NCI-H2196 treated with DMSO at 0.1 percent for 48 hours (cell line): ENCODE data around the gene RIC1.
"Not testable (repeated sequence)": the region's sequence is repeated elsewhere in the genome, so short reads cannot be mapped to it uniquely, and the experiment has no call there.

Source experiments
- DNase-seq: peaks from one replicate; lab custom pipeline; 2025; ENCODE audit not compliant: unreplicated experiment; lab: John Stamatoyannopoulos, UW

Gene RIC1

DNA sequence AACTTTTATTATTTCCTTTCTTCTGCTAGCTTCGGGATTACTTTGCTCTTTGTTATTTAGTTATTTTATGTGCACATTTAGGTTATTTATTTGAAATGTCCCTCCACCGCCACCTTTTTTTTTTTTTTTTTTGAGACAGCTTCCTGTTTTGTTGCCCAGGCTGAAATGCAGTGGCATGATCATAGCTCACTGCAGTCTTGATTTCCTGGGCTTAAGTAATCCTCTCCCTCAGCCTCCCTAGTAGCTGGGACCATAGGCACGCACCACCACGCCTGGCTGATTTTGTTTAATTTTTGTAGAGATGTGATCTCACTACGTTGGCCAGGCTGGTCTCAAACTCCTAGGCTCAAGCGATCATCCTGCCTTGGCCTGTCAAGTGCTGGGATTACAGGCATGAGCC, 38.5 kb downstream of the RIC1 start:
- DNase-seq, result no peak

DNA sequence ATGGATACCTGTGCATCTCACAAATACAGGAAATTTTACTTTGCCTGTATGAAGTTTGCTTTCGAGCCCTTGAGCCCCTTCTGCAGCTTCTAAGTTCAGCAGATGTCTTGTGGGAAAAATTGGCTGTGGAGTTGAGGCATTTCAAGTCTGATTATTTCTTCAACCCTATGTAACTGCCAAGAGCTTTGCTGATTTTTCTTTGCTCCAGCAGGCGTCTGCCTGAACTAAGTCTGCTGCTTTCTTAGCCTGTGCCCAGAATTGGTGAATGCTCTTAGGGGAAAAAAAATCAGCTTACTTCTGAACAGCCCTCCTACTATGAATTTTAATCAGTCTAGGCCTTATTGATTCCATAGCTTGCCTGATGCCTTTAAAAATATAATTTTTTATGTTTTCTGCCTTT, 41.2 kb downstream of the RIC1 start:
- DNase-seq, result no peak

DNA sequence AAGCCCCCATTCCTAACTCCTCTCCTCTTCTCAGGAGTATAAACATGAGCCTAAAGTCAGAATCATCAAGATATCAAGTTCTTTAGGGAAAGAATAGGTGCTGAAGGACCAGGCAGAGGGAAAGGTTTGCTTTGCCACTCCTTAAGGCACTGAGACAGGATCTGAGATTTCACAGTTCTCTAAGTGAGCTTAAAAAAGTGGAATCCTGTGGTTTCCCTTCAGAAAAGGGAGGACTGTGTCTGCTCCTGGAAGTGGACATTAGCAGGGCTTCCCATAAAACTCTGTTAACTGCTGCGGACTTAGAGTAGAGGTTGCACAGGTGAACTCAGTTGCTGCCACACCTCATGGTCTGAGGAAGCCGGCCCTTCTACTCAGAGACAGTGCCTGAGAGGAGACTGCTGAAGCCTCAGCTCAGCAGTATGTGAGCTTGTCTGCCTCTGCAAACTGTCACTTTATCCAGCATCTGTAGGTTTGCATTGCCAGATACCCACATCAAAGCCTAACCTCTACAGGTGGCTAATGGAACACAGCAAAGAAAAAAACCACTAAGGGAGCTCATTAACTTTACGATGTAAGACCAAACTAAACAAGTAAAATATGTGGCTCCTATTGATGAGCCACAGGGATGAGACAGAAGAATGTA, 42.9 kb downstream of the RIC1 start:
- no peak for DNase-seq

DNA sequence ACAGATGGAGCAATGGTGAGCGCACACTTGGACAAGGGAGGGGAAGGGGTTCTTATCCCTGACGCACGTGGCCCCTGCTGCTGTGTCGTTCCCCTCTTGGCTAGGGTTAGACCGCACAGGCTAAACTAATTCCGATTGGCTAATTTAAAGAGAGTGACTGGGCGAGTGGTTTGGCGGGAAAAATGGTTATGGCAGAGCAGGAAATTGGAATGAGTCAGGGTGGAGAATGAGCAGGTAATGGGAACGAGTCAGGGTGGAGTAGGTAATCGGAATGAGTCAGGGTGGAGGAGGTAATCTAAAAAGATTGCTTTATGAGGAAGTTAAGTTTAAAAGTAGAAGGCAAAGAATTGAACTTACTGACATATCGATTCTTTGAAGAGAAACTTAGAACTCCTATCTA, 46.1 kb downstream of the RIC1 start:
- not testable (repeated sequence) for DNase-seq

DNA sequence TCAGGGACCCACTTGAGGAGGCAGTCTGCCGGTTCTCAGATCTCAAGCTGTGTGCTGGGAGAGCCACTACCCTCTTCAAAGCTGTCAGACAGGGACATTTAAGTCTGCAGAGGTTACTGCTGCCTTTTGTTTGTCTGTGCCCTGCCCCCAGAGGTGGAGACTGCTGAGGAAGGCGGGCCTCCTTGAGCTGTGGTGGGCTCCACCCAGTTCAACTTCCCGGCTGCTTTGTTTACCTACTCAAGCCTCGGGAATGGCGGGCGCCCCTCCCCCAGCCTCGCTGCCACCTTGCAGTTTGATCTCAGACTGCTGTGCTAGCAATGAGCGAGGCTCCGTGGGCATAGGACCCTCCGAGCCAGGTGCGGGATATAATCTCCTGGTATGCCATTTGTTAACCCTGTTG, 54.7 kb downstream of the RIC1 start:
- not testable (repeated sequence) for DNase-seq

DNA sequence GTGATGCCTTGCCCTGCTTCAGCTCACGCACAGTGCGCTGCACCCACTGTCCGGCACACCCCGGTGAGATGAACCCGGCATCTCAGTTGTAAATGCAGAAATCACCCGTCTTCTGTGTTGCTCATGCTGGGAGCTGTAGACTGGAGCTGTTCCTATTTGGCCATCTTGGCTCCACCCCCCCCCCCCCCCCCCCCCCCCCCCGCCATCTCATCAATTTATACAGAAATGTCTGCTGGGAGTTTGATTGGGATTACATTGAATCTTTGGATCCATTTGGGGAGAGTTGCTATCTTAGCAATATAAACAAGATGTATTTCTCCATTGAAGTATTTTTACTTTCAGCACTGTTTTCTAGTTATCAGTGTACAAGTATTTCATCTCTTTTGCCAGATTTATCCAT, 55.2 kb downstream of the RIC1 start:
- no peak for DNase-seq

DNA sequence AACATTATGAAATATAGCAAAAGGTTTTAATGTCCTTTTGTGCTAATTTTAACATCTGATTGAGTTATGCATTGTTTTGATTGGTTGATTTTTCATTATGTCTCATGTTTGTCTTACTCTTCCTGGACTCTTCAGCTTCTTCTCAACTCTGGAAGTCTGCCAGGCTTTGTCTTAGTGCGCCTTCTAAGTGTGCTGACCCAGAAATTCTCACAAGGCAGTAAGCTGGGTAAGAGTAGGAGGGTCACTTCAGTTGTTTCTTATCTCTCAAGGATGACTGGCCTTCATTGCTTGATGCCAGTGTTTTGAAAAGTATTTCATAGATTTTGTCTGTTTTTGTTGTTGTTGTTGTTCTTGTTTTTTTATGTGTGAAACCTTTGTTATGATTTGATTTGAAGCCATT, 59.2 kb downstream of the RIC1 start:
- no peak for DNase-seq

DNA sequence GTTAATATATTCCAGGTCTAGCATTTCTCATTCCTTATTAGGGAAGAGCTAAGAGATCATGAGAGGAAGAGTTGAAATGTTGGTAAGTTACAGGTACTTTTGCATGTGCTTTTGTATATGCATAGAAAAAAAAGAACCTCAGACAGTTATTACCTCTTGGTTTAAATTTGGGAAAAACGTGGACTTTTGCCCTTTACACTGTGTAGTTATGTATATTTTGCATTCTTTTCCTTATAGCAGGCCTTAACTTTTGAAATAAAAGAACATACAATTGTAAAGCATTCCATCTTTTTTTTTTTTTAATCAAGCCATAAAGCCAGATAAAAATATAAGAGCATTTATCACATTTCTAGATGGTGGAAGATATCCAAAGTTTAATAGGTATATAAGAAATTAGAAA, 61.4 kb downstream of the RIC1 start:
- no peak for DNase-seq

DNA sequence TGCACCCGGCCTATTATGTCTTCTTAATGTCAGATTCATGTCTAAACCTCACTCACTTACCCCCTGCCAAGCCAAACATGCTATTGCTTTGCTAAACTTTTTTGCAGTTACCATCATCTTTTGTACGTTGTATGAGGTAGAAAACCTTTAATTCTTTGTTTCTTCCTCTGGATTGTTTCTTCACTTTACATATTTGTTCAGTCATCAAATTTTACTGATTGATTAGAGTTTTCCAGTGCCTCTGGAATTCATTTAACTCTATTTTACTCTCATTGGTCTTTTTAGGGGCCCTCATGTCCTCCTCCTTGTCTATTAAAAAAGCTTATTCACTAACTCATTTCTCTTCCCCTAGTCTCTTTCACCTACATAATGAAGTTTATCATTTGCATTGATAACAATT, 67.0 kb downstream of the RIC1 start:
- DNase-seq, result no peak

DNA sequence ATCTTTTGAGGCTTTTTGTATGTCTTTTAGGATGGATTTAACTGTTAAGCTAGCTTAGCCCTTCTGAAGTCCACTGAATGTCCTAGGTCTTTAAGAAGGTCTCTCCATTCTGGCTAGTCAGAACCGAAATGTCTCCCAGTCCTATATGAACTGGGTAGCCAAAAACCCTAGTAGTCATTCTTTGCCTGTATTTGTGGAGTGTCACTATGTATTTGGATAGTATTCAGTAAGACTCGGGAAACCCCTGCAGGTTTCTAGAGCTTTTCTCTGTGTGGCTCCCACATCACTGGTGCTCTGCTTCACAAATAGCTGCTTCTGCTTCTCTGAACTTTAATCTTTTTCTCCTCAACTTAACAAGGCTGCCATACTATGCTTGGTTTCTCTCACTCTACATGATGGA, 68.0 kb downstream of the RIC1 start:
- no peak for DNase-seq

DNA sequence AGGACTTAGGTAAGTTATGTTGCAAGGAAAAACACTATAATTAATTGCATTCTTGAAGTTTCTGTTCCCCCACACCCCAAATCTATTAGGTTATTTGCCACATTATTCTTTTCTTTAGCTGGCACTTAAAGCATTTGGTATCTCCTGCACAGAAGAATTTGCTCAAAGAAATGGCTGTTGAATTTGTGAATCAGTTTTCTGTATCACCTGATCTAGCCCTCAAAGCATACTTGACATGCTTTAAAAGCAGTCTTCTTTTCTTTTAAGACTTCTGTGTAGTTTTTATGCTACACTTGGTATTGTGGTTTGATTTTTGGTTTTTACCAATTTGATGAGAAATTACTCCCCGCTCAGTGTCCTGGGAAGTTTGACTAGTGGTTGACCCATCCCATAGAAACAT, 69.1 kb downstream of the RIC1 start:
- DNase-seq, result no peak

DNA sequence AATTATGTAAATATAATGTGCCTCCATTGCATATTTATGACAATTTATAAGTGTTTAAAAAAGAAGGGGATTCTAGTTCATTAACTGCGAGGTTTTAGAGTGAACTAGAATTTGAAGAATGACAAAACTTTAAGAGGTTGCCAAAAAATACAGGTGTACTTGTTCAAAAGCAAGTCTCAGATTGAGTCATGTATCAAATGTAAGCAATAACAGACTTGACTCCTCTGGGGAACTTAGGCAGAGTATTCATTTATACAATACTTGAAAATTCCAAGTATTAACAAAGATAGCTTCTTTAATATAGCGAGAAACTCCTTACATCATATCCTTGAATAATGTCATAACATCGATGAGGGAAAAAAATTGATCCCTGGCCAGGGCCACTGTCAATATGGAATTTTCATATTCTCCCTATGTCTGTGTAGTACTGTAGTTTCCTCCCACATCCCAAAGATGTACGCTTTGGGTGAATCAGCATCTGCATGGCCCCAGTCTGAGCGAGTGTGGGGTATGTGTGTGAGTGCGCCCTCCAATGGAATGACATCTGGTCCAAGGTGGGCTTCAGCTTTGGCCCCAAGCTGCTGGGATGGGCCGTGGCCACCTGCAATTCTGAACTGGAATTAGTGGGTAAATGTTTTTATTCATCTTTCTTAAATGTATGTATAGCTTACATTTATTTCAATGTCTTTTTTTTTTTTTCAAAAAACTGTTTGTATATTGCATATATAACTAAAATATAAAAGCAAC, 70.1 kb downstream of the RIC1 start:
- no peak for DNase-seq

DNA sequence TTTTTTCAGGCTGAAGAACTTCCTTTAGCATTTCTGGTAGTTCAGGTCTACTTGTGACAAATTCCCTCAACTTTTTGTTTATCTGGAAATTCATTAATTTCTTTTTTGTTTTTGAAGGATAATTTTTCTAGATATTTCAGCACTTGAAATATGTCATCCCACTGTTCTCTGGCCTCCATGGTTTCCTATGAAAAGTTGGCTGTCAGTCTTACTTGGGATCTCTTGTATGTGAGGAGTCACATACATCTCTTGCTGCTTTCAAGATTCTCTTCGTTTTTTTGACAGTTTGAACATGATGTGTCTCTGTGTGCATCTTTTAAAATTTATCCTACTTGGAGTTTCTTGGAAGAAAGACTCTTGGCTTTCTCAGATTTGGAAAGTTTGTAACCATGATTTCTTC, 79.5 kb downstream of the RIC1 start:
- no peak for DNase-seq

DNA sequence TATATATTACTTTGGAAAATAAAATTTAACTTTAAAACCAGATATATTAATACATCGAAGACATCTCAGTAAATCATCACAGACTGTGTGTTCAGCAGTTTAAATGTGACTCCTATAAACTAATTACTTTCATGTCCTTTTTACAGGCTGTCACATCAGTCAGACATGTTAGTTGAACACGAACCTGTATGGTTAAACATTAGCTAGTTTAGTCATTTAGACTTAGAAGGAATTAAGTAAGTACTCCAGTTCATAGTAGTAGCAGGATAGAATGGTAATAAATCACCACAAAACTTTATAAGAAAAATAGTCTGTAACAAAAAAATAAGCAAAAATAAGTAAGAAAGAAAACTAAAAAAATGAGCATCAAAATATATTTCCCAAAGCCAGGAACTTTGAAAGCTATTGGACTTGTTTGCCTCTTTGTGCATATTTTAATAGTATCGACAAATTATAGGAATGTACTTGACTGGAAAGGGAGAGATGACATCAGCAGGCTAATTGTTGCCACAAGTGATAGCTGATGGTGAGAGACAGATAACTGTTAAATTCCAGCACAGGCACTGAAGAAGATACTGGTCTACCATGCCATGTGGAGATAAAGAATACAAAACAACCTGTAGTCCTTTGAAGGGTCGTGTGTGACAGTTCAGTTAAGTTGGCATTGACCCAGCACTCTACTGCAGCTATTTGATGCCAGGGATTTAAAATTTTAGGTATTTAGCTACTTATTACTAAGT, 83.9 kb downstream of the RIC1 start:
- DNase-seq, result no peak

DNA sequence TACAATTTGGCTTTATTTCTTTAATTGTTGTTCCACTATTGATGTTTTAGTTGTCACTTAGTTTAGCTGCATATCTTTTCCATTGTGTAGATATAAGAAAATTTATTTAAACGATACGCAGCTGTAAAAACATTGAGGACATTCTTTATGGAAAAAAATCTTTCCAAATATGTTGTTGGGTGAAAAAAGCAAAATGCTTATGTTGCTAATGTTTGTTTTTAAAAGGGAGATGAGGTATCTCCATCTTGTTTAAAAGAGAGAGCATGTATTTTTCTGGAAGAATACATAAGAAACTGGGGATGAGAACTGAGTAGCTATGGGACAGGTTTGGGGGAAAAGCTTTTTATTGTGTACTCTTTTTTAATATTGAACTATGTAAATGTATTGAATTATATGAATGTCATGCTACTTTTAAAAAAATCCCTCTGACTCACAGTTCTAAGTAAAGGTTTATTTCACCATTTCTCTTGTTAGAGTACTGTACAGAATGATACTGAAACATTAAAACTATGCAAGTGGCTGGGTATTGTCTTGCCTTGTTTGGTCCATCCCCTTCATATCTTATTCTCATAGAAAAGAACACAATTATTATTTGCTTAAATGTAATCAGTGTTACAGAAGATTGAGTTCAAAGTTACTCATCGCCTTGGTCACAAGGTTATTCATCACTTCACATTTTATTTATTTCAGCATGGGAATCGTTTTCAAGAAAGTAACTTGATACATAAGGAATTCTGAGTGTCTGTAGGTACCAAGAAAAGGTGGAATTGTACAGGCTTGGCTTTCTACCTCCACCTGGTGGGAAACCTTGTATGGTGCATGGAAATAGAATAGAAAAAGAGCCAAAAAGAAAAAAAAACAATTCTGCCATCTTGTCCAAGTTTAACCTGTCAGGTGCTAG, 85.8 kb downstream of the RIC1 start:
- peak; percentile 39 for DNase-seq

DNA sequence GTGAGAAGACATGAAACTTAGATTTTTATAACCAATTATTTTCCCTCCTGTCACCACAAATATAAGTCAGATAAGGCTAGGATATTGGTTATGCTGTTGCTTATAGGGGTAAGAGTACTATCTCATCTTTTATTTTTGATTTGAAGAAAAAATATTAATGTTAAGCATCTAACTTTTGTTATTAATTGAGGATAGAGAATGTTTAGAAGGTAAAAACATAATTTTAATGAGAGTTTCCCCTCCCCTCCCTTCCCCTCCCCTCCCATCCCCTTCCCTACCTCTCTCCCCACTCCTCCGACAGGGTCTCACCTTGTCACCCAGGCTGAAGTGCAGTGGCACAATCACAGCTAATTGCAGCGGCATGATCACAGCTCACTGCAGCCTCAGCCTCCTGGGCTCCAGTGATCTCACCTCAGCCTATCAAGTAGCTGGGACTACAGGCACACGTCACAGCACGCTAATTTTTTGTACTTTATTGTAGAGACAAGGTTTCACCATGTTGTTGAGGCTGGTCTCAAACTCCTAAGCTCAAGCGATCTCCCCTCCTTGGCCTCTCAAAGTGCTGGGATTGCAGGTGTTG, 86.7 kb downstream of the RIC1 start:
- no peak for DNase-seq

DNA sequence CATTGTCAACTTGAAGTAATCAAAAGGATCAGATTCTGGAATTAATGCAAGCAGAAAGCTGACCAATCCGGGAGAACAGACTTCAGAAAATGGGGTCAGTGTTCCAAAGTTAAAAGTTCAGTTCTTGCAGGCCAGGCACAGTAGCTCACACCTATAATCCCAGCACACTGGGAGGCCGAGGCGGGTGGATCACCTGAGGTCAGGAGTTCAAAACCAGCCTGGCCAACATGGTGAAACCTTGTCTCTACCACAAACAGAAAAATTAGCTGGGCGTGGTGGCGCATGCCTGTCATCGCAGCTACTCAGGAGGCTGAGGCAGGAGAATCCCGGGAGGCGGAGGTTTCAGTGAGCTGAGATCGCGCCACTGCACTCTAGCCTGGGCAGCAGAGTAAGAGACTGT, 88.5 kb downstream of the RIC1 start:
- not testable (repeated sequence) for DNase-seq

DNA sequence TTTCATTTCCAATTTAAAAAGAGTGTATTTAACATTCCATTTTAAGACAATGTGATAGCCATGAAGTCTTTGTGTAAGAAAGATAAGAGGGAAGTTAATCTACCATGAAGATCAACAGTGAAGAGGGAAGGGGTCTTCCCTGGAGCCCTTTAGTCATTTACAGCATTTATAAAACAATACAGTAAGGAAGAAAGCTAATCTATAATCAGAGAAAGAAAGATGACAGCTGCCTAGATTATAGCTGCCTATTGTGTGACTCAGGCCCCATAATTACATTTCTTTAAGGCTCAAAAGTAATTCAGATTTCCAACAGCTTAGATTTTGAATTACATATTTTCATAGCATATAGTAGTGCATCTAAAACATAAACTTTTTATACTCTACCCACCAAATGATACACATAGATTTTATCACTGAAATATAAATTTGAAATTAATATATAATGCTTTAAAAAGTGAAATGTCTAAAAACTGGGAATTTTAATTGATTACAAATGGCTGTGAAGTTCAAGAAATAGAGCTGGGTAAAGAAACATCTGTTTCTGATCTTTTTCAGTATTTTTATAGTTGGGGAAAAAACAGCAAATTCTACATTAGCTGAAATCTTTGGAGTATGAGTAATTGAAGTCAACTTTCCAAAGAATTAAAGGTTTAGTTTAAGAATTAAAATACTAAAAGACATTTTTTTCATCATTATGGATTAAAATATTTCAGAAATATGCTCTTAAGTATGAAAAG, 89.6 kb downstream of the RIC1 start:
- no peak for DNase-seq

DNA sequence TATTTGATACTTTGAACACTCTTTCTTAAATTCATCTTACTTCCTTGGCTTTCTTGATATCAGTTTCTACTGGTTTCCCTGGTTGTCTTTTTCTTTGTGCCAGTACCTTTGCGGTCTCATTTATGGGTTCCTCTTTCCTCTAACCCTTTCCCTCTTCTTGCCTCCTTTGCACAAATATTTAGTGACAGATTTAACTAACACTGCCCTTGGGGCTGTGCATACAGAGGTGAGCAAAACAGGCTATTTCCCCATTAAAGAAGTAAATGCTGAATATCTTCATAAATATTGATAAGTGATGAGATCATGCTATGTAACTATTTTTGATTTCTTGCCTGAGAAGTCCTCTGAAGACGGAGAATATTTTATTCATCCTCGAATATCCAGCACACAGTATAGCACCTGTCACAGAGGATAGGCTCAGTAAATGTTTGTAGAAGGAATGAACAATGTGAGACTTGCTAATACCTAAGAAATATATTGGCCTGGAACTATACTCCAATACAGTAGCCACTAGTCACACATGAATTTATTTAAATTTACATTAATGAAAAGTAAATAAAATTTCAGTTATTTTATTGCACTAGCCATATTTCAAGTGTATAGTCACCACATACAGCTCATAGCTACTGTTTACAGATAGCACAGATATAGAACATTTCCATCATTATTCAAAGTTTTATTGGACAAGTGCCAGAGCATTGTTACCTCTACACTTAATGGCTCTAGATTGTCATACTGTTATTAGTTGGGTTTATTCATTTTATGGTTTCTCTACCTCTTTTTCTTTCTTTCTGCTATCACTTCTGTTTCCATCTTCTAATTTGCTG, 90.4 kb downstream of the RIC1 start:
- DNase-seq, result no peak
